Thyroid gland (tissue), 4 donors: Measurements from ENCODE around the gene MPIG6B. TPM values are rescaled to one million over a fixed set of nuclear protein-coding genes. Genes with fewer than 3 reads are reported as not detected.

Experiments
- DNase-seq, 2 donors: peaks; one replicate each; pipeline ENCODE4 v3.0.0-alpha.2; 2019
- H3K27ac ChIP-seq, 3 donors: fragments of 200-600 bp; sonication (generic); 1 replicate in 2 of 3; 2 replicates in 1 of 3; pipeline ENCODE4 v1.5.1; 2016 to 2019; ENCODE audit warnings: mild to moderate bottlenecking in 1 of 3, moderate library complexity in 1 of 3
- H3K27me3 ChIP-seq: fragments of 200-600 bp; sonication (generic); one replicate; pipeline ENCODE4 v1.5.1; 2019
- H3K36me3 ChIP-seq, 2 donors: fragments of 200-600 bp; sonication (generic); one replicate each; pipeline ENCODE4 v1.5.1; 2016 to 2019
- H3K4me1 ChIP-seq, 2 donors: fragments of 200-600 bp; sonication (generic); one replicate each; pipeline ENCODE4 v1.5.1; 2017 to 2019
- H3K4me3 ChIP-seq, 3 donors: fragments of 200-600 bp; sonication (generic); replicated peaks in 1 of 3; 1 replicate in 2 of 3; 2 replicates in 1 of 3; pipeline ENCODE4 v1.5.1; 2016; ENCODE audit warnings: mild to moderate bottlenecking in 1 of 3
- H3K9me3 ChIP-seq: fragments of 200-600 bp; sonication (generic); one replicate; pipeline ENCODE4 v1.5.1; 2017
- CTCF ChIP-seq, 6 experiments: fragments of 200-600 bp in 3 of 6; fragments of 450-650 bp in 3 of 6; sonication (generic) in 3 of 6; IDR thresholded peaks; one replicate each; pipeline ENCODE4 v1.5.1; 2016 to 2019; ENCODE audit warnings: antibody characterized with exemption in 6 of 6, mild to moderate bottlenecking in 2 of 6, inconsistent platforms in 1 of 6, moderate library complexity in 1 of 6
- POLR2A ChIP-seq, 2 donors: fragments of 450-650 bp; IDR thresholded peaks; one replicate each; pipeline ENCODE4 v1.6.1; 2017; ENCODE audit warnings: antibody characterized with exemption in 2 of 2, mild to moderate bottlenecking in 2 of 2, moderate library complexity in 1 of 2
- WGBS, 2 donors: methylation state at CpG; one replicate each; pipeline ENCODE4 v1.1.5; 2017; 5-methylcytosine and 5-hydroxymethylcytosine counted together
- intact Hi-C: fragments of 100-400 bp; cut with DNase I; formaldehyde crosslinking; loops from one replicate; pipeline ENCODE4 v1.15.1; 2023
- total RNA-seq, 4 donors: library from RNA; depleted of rRNA; stranded (reverse); fragments of >200 nt; gene quantifications; one replicate each; pipeline ENCODE4 v1.2.3, GENCODE V29; 2016

Gene MPIG6B
- total RNA-seq, 4 donors from 2014 or later = 0.54 to 1.8 TPM; not detected in 2

- 68 to 72% methylated on average over 41 of the region's 41 CpGs for WGBS, 2 donors
- Histone ChIP-seq H3K9me3 (no peaks in the 10 kb centered on the region), H3K27me3 (no peaks in the 10 kb centered on the region), H3K4me3 (peak overlapping the region; percentile 55 to 84 (median 62)), H3K27ac (peak overlapping the region; percentile 82 to 98 (median 93)), H3K36me3 (peaks cover 23 to 28% of the 10 kb centered on the region in 2 donors), H3K4me1 (peaks cover 24 to 40% of the 10 kb centered on the region in 2 donors)
- no peak for TF ChIP-seq POLR2A (IDR thresholded peaks at IDR 0.05)
- TF ChIP-seq CTCF (IDR thresholded peaks at IDR 0.05) = no peak
- peak; percentile 38 to 39 for DNase-seq
- intact Hi-C loops = loop anchor here (10.0 kb wide), 1 partner anchor 107 kb away; no protein-coding TSS in a partner anchor
These were observed 4.8 kb downstream of the MPIG6B start for GRCh38 chr6:31727717-31728671.

GRCh38 chr6:31728767-31729514 lies 5.8 kb downstream of the MPIG6B start, which contains the start of gene DDAH2:
Gene DDAH2 (minus strand): TSS chr6:31729299. CDS start chr6:31729161, 138 bp downstream.
- DNase-seq = peak in 1 of 2 donors; percentile 29
- no peaks in the 10 kb centered on the region for H3K27me3 ChIP-seq
- H3K36me3 ChIP-seq = peaks cover 33 to 37% of the 10 kb centered on the region in 2 donors
- H3K4me3 ChIP-seq = peak within 1 kb of the TSS; percentile 55 to 84 (median 62)
- H3K4me1 ChIP-seq = peaks cover 24 to 45% of the 10 kb centered on the region in 2 donors
- peak within 1 kb of the TSS; percentile 82 to 98 (median 93) for H3K27ac ChIP-seq
- TF ChIP-seq CTCF (IDR thresholded peaks at IDR 0.05) = no peak
- no peak for TF ChIP-seq POLR2A (IDR thresholded peaks at IDR 0.05)
- H3K9me3 ChIP-seq = no peaks in the 10 kb centered on the region
- intact Hi-C loops = loop anchor here (10.0 kb wide), 1 partner anchor 106 kb away; no protein-coding TSS in a partner anchor
- WGBS, 2 donors = 9 to 11% methylated on average over 29 to 34 of the region's 36 CpGs

GRCh38 chr6:31729515-31729978 lies 6.4 kb downstream of the MPIG6B start:
- peak overlapping the region; percentile 55 to 84 (median 62) for H3K4me3 ChIP-seq
- peak; percentile 93 to 95 for DNase-seq
- WGBS, 2 donors = 0 to 1% methylated on average over 17 to 20 of the region's 29 CpGs
- H3K4me1 ChIP-seq = peaks cover 30 to 51% of the 10 kb centered on the region in 2 donors
- H3K9me3 ChIP-seq = no peaks in the 10 kb centered on the region
- H3K27ac ChIP-seq = peak overlapping the region; percentile 82 to 98 (median 93)
- TF ChIP-seq POLR2A (IDR thresholded peaks at IDR 0.05) = no peak
- TF ChIP-seq CTCF (IDR thresholded peaks at IDR 0.05) = peak; percentile 29 to 72 (median 60)
- intact Hi-C loops = loop anchor here (10.0 kb wide), 1 partner anchor 105 kb away; no protein-coding TSS in a partner anchor
- H3K27me3 ChIP-seq = no peaks in the 10 kb centered on the region
- H3K36me3 ChIP-seq = peaks cover 33 to 42% of the 10 kb centered on the region in 2 donors

- intact Hi-C loops = loop anchor here (5.0 to 10.0 kb wide), 2 partner anchors 43 to 105 kb away; no protein-coding TSS in a partner anchor
- TF ChIP-seq POLR2A (IDR thresholded peaks at IDR 0.05) (peak; percentile 57 to 79), CTCF (IDR thresholded peaks at IDR 0.05) (no peak)
- peaks cover 33 to 42% of the 10 kb centered on the region in 2 donors for H3K36me3 ChIP-seq
These were observed 6.9 kb downstream of the MPIG6B start for GRCh38 chr6:31729979-31730630.

More at GRCh38 chr6:31729979-31730630, 6.9 kb downstream of the MPIG6B start:
- H3K27me3 ChIP-seq = no peaks in the 10 kb centered on the region
- peak; percentile 84 to 86 for DNase-seq
- 10 to 11% methylated on average over 21 to 26 of the region's 46 CpGs for WGBS, 2 donors
- peak overlapping the region; percentile 82 to 98 (median 93) for H3K27ac ChIP-seq
- H3K9me3 ChIP-seq = no peaks in the 10 kb centered on the region
- peak overlapping the region; percentile 55 to 84 (median 62) for H3K4me3 ChIP-seq
- H3K4me1 ChIP-seq = peaks cover 35 to 53% of the 10 kb centered on the region in 2 donors
